GM15510 (cell line): ENCODE measurements around the gene TCEAL5.

ENCODE experiments used
- POLR2A ChIP-seq: IDR thresholded peaks from 3 replicates; pipeline ENCODE4 v1.6.1; 2011; ENCODE audit warnings: borderline replicate concordance; ENCODE audit not compliant: insufficient read length; ENCODE audit errors: extremely low read depth

The TCEAL5 gene

GRCh38 chrX:103250977-103251376, 25.6 kb downstream of the TCEAL5 start:
- no peak for TF ChIP-seq POLR2A

DNA sequence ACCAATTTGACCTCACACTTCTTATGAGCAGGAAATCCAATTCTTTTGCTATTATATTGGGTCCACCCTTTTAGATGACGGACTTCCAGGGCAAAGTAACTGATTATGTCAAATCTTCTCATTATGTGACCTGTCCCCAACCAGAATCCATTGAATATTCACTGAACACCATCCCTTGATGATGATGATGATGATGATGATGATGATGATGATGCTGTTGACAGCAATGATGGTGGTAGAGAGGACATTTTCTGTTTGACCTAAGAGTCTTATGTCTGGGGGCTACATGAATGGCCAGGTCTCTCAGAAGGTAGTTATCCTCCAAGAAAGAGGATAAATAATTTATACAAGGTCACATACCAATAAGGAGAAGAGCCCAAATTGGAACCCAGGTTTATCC, 26.7 kb downstream of the TCEAL5 start:
- TF ChIP-seq POLR2A: no peak

DNA sequence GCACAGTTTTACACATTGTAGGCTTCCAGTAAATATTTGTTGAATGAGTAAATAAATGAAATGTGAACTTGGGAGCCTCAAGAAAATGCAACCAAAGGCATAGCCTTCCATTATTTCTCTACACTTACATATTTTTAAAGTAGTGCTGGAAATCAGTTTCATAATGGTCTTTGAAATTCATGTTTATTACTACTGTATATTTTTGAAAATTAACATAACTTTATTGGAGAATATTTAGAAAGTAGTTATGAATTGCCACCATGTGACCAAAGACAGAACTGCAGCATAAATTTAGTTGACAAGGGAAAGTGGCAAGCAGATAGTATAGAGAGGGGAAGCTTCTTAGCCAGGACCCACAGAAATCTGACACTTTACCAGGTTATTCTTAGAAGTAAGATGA, 28.0 kb downstream of the TCEAL5 start:
- no peak for TF ChIP-seq POLR2A

DNA sequence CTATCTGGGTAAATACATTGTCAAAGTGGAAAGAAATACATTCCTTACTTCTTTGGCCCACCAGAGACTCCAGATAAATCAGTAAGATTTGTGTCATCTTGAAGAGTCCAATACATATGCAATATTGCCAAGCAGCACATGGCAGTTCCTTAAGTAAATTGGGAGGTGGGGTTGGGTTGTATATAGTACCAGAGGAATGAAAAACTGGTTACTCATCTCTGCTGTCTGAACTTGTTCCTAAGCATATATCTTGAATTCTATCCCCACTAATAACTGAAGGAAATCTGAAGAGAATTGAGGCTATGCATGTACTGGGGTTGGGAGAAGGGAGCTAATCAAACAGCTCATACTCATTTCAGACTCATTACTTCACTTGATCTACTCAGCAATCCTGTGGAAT, 36.4 kb downstream of the TCEAL5 start:
- no peak for TF ChIP-seq POLR2A

DNA sequence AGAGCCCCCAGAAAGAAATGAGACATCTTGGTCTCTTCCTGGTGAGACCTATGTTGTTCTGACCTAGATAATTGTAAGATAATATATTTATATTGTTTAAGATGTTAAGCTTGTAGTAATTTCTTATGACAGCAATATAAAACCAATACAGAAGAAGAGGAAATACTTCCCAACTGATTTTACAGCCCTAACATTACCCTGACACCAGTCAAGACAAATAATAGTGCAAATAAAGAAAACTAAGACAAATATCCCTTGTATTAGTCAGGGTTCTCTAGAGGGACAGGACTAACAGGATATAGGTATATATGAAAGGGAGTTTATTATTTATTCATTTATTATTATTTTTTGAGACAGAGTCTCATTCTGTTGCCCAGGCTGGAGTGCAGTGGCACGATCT, 40.3 kb downstream of the TCEAL5 start:
- no peak for TF ChIP-seq POLR2A

DNA sequence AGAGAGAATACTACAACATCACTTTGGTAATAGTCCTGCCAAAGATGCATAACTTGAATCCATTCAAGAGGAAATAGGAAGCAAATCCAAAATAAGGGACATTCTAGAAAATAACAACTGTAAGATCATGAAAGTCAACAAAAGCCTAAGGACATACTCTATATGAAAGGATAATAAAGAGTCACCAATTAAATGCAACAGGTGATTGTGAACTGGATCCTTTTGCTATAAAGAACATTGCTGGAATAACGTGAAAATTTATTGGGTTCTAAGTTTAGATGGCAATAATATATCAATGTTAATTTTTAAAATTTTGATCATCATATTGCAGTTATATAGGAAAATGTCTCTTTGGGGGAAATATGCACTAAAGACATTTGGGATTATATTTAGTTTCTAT, 41.7 kb downstream of the TCEAL5 start:
- TF ChIP-seq POLR2A: no peak

DNA sequence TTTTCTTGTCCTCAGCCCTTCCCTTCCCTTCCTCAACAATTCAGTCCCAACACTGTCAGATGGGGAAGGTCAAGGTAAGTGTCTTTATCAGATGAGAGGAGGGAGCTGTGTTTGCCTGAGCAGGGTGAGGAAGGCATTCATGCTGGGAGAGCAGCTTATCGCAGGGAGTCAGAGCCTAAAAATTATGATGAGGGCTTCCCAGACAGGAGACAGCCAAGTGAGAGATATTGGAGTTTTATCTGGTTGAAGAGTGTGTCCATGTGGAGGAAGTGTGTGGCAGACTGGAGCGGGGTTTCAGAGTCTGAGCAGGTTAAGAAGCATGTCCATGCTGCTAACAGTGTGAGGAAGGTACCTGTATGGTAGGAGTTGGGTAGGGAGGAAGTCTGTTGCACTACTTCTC, 43.3 kb downstream of the TCEAL5 start:
- no peak for TF ChIP-seq POLR2A
